HG03558 (cell line): ENCODE data around the gene LIMCH1.
"Not testable (repeated sequence)": the region's sequence is repeated elsewhere in the genome, so short reads cannot be mapped to it uniquely, and the experiment has no call there.

Experiments
- ATAC-seq: cut with Tn5 transposase; IDR thresholded peaks from one replicate; pipeline ENCODE4 v1.9.1; 2021; ENCODE audit warnings: moderate number of reproducible peaks; ENCODE audit not compliant: unreplicated experiment; ENCODE audit errors: extremely low read depth

Gene LIMCH1

DNA sequence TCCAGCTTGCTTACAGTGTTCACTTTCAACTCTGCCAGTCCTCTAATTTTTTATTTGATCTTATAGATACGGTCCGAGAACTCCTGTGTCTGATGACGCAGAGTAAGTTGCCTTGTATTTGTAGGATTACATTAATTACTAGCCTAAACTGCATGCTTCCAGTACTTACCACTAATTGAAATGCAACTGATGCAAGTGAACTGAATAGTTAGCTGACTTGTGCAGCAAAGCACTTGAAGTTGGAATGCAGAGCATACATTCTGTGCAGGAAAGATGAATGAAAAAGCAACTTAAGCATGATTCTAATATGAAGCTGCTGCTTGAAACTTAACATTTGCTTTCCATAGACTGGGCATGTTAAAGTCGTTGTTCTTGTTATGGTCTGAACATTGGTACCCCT, 100.9 kb downstream of the LIMCH1 start:
- no peak for ATAC-seq

DNA sequence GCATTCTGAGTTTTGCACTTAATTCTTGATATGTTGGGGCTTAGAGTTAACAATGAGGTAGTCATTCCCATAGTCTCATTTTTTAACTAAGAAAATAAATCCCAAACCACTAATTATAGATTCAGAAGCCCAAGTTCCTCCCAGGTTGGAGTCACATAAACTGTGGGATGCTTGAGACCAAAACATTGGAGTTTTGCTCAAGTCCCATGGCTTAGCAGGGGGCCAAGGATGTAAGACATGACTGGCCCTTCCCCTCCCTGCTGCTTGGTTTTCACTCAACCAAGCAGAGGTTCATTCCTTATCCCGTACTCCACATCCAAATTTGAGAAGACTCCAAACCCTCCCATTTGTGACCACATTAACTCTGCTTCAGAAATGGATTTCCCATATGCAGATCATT, 101.3 kb downstream of the LIMCH1 start:
- ATAC-seq: no peak

DNA sequence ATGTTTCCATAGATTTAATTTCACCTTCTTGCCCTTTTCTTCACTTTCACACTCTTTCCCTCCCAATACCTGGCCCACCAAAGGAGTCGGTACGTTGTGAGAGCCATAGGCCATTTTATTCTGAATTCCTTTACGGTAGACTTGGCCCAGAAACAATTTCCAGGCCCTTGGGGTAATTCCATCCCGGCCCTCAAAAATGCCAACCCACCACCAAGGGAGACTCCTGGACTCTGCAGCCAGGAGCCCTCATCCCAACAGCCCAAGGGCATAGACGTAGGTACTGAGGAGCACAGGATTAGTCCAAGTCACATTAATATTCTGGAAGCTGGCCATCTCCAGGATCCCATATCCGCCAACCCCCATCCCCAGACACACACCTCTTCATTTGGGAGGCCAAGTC, 102.9 kb downstream of the LIMCH1 start:
- ATAC-seq: no peak

DNA sequence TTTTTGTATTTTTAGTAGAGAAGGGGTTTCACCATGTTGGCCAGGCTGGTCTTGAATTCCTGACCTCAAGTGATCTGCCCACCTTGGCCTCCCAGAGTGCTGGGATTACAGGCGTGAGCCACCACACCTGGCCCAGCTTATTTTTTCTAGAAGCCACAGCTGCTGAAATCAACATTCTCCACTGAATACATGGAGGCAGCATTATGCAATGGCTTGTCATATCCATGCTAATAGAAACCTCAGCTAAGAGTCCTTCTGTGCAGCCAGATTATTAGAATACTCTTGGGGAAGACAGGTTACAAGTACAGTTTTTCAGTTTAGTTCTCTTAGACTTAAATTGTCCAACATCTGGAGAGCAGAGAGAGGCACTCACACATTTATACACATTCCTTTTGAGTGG, 104.8 kb downstream of the LIMCH1 start:
- ATAC-seq: not testable (repeated sequence)

DNA sequence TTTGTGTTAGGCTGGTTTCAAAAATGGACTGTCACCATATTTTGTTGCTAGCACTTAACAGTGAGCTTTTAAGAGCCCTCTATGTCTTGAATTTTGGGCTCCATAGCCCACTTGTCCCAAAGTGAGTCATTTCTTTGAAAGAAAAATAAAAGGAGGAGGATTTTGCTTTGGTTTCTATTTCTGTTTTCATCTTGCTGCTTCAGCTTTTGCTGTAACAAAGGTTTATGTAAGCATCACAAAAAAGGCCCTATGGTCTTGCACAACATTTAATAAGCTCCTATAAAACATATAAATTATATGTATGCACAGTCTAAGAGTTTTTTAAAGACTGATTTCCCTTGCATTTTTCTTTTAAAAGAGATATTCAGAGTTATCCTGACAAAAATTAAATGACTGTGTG, 105.4 kb downstream of the LIMCH1 start:
- no peak for ATAC-seq

DNA sequence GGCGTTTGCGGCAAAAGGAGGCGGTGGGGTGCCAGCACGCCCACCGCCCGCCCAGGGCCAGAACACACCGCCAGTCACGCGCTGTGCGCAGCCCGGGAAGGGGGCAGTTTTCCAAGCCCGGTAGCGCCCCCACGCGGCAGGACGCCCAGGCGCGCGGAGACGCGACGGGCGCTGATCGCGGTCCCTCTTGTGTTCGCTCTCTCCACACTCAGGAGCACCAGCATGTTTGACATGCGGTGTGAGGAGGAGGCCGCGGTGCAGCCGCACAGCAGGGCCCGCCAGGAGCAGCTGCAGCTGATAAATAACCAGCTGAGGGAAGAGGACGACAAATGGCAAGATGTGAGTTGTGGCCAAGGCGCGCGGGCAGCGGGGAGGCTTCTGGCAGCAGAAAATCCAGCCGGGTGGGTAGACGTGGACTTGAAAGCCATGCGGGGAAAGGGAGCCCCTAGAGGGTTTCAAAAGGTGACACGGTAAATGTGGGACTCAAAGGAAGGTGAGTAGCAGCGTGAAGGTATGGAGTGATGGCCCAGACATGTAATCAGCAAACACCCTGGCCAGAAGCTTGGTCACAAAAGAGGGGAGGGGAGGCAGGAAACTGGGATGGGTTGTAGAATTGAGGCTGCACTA, 106.4 kb downstream of the LIMCH1 start:
- ATAC-seq: no peak

DNA sequence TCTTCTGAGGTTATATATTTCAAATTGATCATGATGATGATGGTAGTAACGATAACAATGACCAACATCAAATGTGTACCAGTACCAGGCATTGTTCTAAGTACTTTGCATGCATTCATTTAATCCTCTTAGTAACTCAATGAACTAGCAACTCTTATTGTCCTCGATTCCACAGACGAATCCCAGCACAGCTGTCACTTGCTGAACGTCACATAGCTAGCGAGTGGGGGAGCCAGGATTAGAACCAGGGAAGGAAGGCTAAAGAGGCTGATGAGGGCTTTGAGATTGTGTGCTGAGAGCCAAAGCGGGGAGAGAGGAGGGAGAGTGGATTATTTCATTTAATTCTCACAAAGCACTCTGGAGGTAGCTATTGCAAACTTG, 106.9 kb downstream of the LIMCH1 start:
- no peak for ATAC-seq

DNA sequence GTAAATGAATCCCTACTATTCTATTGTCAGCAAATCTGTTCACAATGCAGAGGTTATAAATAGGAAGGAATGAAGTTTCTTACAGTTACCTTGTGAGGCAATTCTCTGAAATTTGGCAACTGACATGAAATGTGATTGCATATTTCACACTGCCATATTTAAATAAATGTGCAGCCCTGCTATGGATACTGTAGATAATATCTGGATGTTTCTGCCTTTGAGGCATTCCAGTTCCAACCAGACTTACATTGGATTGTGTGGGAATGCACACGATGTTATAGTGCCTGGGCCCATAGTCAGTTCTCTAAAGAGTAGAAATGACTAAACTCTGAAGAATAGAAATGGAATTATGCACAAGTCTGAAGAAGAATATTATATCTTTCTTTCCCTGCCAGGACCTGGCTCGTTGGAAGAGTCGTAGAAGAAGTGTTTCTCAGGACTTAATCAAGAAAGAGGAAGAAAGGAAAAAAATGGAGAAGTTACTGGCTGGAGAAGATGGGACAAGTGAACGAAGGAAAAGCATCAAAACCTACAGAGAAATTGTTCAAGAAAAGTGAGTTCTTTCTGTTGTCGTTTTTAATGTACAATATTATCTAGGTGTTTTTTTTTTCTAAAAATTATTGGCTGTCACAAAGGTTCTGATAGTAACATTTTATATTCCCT, 107.9 kb downstream of the LIMCH1 start:
- no peak for ATAC-seq

DNA sequence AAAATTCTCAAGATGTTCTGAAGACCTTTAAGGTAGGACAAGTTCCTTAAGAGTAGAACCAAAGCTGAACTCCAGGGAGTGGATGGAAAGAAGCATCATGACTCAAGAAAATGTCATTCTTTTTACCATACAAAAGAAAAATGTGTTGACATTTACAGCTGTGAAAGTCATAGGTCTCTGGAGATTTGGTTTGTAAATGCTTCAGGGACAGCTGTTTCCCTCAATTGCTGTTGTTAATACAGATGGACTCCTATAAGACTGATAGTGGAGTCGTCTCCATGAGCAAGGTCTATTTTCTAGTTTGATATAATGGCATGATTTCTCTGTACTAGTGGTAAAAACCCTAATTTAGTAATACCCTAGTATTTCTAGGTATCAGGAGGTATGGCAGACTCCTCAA, 108.9 kb downstream of the LIMCH1 start:
- no peak for ATAC-seq

DNA sequence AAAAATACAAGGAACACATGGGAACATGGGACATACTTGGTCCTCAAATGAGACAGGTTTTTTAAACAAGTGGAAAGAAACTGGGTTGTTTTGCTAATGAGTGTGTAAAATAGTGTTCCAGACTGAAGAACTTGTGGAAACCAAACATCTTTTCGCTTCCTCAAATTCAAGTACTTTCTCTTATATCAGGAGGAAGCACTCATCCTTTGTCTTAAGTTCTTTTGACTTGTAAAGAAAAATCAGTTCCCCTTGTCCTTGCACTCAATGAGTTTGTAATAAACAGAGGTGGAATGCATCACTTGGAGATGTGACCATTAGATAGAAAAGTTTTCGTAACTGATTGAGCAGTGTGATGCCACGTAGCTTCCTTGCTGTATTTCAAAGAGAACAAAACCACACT, 109.4 kb downstream of the LIMCH1 start:
- ATAC-seq: no peak

DNA sequence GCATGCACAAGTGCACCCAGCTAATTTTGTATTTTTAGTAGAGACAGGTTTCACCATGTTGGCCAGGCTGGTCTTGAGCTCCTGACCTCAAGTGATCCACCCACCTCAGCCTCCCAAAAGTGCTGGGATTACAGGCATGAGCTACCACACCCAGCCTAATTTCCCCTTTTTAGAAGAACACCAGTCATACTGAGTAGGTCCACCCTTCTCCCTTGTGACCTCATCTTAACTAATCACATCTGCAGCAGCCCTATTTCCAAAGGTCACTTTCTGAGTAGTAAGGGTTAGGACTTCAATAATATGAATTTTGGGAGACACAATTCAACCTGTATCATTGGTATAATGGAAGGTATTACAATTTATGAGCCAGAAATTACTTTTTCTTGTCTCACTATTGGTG, 113.2 kb downstream of the LIMCH1 start:
- ATAC-seq: not testable (repeated sequence)

DNA sequence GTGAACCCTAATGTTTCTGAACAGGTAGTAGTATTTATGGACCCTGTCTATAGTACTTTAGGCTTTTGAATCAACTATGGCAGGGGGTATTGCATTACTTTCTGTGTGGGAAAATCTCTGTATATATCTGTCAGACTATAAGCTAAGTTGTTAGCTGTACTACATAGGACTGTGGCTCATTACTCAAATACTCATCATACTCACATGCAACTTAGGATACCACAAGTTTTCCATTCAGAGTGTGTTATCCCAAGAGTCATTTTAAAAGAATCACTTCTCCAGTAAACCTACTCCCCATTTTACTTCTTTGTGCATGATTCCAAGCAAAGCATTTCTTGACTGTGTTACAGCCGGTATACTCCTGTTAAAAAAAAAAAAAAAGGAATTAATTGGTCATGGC, 115.0 kb downstream of the LIMCH1 start:
- no peak for ATAC-seq

DNA sequence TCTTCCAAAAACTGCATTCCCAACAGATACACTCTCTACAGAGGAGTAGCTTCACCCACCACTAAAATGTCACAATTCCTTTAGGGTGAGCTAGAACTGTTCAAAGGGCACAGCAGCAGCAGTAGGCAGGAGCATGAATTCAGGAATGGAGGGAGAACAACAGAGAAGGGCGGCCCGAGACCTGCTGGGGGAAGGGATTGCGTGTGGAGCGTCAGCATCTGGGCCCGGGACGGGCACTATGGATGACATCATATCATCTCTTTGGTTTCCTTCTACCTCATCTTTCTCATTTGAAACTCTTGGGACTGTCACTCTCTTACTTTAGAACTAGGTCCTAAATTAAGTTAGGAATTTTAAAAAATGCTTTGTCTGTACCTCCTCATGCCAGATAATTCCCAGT, 115.6 kb downstream of the LIMCH1 start:
- no peak for ATAC-seq

DNA sequence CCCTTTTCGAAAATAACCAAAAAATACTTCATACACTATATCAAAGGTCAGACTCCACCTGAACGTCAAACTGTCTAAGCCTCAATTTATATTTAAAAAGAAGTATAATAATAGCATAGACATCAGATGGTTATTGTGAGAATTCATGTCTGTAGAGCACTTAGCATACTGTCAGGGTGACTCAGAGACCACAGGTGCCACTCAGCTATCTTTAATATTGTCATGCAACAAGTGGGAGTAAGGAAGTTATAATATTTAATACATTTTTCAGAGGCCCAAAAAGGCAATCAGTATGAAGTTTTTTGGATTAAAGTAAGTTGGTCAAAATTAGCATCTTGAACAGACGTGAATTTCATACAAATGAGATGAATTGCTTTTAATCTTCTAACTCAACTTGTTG, 117.2 kb downstream of the LIMCH1 start:
- no peak for ATAC-seq

DNA sequence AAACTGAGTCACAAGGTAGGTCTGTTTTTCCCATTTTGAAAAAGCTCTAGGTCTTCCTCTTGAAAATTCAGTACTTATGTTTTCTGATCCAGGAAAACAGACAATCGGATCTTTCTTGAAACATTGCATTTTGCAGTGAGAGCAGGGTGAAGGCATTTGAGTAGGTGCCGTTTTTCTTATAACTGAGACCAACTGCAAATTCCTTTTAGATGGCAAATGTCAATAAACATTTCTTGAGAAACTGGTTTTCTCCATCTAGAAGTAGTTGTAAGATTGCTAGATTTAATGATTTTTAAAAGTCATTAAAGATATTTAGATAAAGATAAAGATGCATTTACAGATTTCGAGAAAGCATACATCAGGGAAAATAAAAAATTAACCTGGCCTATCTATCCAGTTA, 118.1 kb downstream of the LIMCH1 start:
- no peak for ATAC-seq

DNA sequence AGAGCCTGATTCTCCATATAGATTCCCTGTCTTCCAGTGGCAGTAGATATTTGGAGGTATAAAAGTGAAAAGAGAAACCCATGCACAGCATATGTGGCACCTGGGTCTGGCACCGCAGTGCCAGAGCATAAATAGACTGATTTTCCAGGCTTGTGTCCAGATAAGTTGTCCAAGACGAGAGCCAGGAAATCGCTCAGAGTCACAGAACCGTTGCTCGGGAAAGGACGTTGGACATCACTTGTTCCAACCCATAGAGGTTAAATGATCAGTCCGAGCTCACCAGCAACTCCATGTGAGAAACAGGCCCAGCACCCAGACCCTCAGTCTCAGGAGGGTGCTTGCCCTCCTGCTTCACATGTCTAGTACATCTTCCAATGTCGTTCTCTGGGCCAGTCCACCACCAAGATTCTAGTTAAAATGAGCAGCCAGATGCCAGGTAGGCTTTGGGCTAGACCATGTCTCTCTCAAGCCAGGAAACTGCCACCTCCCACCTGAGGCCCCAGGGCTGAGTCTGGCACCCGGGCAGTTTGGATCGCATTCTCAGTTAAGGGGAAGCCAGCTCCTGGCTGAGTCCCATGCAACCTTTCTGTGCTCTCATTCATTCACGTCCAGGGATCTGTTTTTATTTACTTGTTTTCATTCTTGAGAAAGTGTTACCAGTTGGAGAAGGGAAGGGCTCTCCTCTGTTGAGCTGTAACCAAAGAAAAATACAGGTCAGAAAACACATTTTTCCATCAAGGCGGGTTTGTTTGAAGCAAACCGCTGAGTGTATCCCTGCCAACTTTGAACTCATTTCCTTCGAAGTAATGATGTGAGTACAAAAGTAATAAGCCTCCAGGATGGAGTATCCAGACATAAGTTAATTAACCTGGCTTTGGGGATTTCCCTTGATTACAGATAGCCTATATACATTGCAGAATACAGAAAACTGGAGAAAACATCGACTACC, 118.9 kb downstream of the LIMCH1 start:
- ATAC-seq: no peak

DNA sequence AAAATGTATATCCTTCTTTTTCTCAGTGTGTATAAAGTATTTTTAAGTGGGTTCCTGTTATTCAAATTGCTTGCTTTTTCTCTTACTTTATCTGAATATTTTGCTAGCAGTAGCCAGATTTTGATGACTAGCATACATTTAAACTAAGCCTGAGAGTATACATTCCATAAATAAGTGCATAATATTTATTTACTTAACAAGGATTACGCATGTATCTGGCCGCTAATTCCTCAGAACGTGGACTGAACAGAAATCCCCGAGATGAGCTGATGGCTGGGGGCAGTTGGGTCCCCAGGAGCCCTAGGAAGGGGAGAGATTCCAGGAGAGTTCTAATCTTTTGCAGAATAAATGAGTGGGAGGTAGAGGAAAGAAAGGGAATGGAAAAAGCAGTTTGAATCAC, 119.6 kb downstream of the LIMCH1 start:
- no peak for ATAC-seq

DNA sequence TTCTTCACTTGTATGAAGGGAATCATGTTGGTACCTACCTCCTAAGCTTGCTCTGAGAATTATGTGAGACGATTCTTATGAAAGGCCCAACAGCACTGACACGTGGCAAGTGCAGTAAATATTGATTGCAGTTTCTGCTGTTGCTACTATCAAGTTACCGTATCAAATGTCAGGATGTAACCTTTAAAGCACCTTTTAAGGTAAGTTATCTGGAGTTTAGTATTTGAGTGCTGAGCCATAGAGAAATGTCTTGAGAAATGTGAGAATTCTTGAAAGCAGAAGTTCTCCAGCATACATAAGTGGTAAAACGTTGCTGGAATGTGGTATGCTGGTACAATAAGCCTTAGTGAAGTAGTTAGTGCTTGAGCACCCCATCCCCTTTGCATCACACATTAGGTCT, 120.2 kb downstream of the LIMCH1 start:
- no peak for ATAC-seq

DNA sequence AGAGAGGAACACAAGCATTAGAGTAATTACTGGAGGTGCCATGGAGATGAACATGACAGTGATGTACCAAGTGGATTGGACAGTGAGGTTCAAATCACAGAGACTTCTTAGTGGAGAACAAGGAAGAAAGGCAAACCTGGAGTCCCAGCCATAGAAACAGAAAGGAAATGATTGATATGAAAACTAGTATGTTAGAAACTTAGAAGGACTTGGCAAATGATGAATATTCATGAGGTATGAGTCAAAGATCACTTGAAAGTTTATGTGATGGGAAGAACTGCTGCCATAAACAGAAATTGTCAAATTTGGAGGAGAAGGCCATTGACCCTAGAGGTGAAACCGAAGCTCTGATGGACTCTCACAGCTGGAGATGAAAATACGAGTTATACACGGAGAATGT, 122.4 kb downstream of the LIMCH1 start:
- ATAC-seq: no peak

DNA sequence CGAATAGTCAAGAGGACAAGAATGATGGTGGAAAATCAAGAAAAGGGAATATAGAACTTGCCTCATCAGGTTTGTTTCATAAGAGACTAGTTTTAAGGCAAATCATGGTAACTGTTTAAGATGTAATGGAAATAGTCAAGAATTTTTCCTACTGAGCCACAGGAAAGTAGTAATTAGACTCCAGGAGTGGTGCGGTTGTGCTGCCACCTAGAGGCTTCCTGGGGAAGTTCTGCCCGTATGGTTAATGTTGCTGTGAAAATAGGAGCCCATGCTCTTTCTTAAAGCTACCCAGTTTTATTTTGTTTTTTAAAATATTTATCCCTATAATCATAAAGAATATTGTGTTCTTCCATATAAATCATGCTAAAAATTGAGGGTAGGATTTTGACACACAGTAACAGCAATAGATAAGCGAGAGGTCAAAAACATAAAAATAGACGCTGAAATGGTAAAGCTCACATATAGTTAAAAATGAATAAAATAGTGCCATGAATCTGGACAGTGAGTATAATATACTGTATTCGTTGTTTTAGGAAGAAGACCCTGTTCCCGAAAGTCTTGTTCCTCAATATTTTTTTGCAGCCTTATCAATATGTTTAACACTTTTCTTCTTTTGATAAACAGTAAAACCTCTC, 123.6 kb downstream of the LIMCH1 start:
- no peak for ATAC-seq

DNA sequence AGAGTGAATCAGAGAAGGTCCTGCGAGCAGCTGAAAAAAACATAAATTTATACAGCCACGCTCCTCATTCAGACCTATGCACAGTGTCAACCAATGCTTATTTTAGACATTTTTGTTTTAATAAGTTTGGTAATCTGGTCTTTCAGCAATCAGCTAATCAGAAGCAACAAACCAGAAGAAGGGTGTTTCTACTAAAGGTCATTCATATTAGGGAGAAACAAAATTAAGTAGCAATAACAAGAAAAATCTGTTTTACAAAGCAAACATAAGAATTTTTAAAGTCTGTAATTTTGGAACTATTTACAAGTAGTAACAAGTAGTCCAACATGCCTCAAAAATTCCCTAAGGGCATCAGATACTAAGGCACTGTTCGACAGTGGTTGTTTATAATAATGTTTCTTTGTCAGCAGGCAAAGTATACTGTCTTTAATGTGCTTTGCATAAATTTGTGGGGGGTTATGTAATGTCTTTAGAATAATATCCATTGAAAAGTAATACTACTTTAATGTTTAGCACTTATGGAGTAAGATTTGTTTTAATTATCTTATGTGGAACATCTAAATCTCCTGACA, 127.8 kb downstream of the LIMCH1 start:
- ATAC-seq: no peak
